Renal cortex interstitium (tissue), 11 donors: ENCODE data around the gene ZC4H2. TPM values are rescaled to one million over a fixed set of nuclear protein-coding genes. Genes with fewer than 3 reads are reported as not detected.

ENCODE experiments used
- DNase-seq, 11 donors: peaks; one replicate each; pipeline ENCODE4 v3.0.0-alpha.2; 2013; ENCODE audit warnings: low read depth in 9 of 11, low spot score in 4 of 11; ENCODE audit errors: extremely low read depth in 1 of 11
- polyA plus RNA-seq, 3 donors: library from polyadenylated mRNA; unstranded; fragments of 120-200 nt; gene quantifications; one replicate each; pipeline ENCODE4 v1.2.1, GENCODE V29; 2013; ENCODE audit not compliant: insufficient read length in 3 of 3

The ZC4H2 gene
- polyA plus RNA-seq, 3 donors, result 22.2 to 23.1 (median 22.2) TPM

- DNase-seq, result no peak
These were observed 109.0 kb downstream of the ZC4H2 start for GRCh38 chrX:64867217-64867616.

Other genes with a start within 250 kb of the ZC4H2 start
- gene ZC3H12B, start 58.4 kb upstream of the ZC4H2 start, polyA plus RNA-seq, result 1 to 10 TPM; 3.9 to 5.2 (median 4.6) TPM